Transverse colon (tissue), 4 donors: ENCODE results near the gene FBXO41. TPM values are rescaled to one million over a fixed set of nuclear protein-coding genes. Genes with fewer than 3 reads are reported as not detected.

Experiments used
- DNase-seq: peaks from one replicate; pipeline ENCODE4 v3.0.0-alpha.2; 2019
- H3K27ac ChIP-seq, 4 donors: fragments of 200-600 bp; sonication (generic); 2 replicates each; pipeline ENCODE4 v1.5.1; 2016 to 2018; ENCODE audit warnings: inconsistent platforms in 4 of 4
- H3K27me3 ChIP-seq: fragments of 200-600 bp; sonication (generic); 2 replicates; pipeline ENCODE4 v1.5.1; 2017; ENCODE audit warnings: inconsistent platforms
- H3K36me3 ChIP-seq, 4 donors: fragments of 200-600 bp; sonication (generic); 2 replicates each; pipeline ENCODE4 v1.5.1; 2017 to 2019; ENCODE audit warnings: inconsistent platforms in 4 of 4
- H3K4me1 ChIP-seq, 4 donors: fragments of 200-600 bp; sonication (generic); 2 replicates each; pipeline ENCODE4 v1.5.1; 2017 to 2020; ENCODE audit warnings: inconsistent platforms in 4 of 4
- H3K4me3 ChIP-seq, 4 donors: fragments of 200-600 bp; sonication (generic); 1 replicate in 1 of 4; 2 replicates in 3 of 4; pipeline versions ENCODE4 v1.5.1 to v1.6.1; 2017 to 2019; ENCODE audit warnings: inconsistent platforms in 4 of 4
- H3K9me3 ChIP-seq, 2 donors: fragments of 200-600 bp; sonication (generic); 2 replicates each; pipeline ENCODE4 v1.5.1; 2017 to 2019; ENCODE audit warnings: inconsistent platforms in 2 of 2
- CTCF ChIP-seq, 5 experiments: fragments of 200-600 bp in 3 of 5; fragments of 450-650 bp in 2 of 5; sonication (generic) in 3 of 5; IDR thresholded peaks; 1 replicate in 2 of 5; 2 replicates in 3 of 5; pipeline ENCODE4 v1.5.1; 2016 to 2017; ENCODE audit warnings: antibody characterized with exemption in 5 of 5, inconsistent platforms in 3 of 5, mild to moderate bottlenecking in 2 of 5, moderate library complexity in 1 of 5
- EP300 ChIP-seq: sonication (generic); formaldehyde crosslinking; IDR thresholded peaks from one replicate; pipeline ENCODE4 v1.6.1; 2017; ENCODE audit warnings: antibody characterized with exemption, low read depth
- POLR2A ChIP-seq: fragments of 450-650 bp; IDR thresholded peaks from one replicate; pipeline ENCODE4 v1.6.1; 2016; ENCODE audit warnings: antibody characterized with exemption, mild to moderate bottlenecking, moderate library complexity
- POLR2AphosphoS5 ChIP-seq, 3 donors: sonication (generic); formaldehyde crosslinking; IDR thresholded peaks; one replicate each; pipeline ENCODE4 v1.6.1; 2016; ENCODE audit warnings: antibody characterized with exemption in 3 of 3
- WGBS, 2 donors: methylation state at CpG; one replicate each; pipeline ENCODE4 v1.1.5; 2018; ENCODE audit warnings: low coverage in 1 of 2; 5-methylcytosine and 5-hydroxymethylcytosine counted together
- in situ Hi-C, 4 donors: fragments of 200-750 bp; cut with MboI; loops; one replicate each; pipeline versions ENCODE4 v1.15.0 to v1.15.1; 2017; ENCODE audit warnings: low sequenced_read_pairs in 3 of 4, low pct_ligation_motif_present in 1 of 4, low pct_unique_long_range_greater_than_20kb in 1 of 4
- intact Hi-C: fragments of 100-400 bp; cut with DNase I; formaldehyde crosslinking; loops from one replicate; pipeline ENCODE4 v1.15.1; 2023; ENCODE audit warnings: low total_unique reads
- total RNA-seq, 4 donors: library from RNA; depleted of rRNA; stranded (reverse); fragments of >200 nt; gene quantifications; one replicate each; pipeline ENCODE4 v1.1.0, GENCODE V29; 2016

The FBXO41 gene
- total RNA-seq, 4 donors from 2014 or later = 1.4 to 10.0 (median 5.7) TPM

GRCh38 chr2:73256618-73256922 is 27.7 kb downstream of the FBXO41 start:
- H3K27me3 ChIP-seq = no peaks in the 10 kb centered on the region
- peaks cover 0 to 10% (median 3%) of the 10 kb centered on the region in 4 donors for H3K36me3 ChIP-seq
- DNase-seq = no peak
- 94% methylated on average over 1 of the region's 1 CpG; no CpG with 5 or more reads in 1 of the 2 donors for WGBS, 2 donors
- H3K9me3 ChIP-seq = no peaks in the 10 kb centered on the region
- in situ Hi-C loops (no loop called here), intact Hi-C loops (no loop called here)
- TF ChIP-seq EP300 (no peak), POLR2A (no peak), POLR2AphosphoS5 (IDR thresholded peaks at IDR 0.05) (no peak), CTCF (IDR thresholded peaks at IDR 0.05) (no peak)
- H3K27ac ChIP-seq = no peak overlapping the region
- H3K4me3 ChIP-seq = no peak overlapping the region
- H3K4me1 ChIP-seq = no peaks in the 10 kb centered on the region

GRCh38 chr2:73255907-73256617 is 28.2 kb downstream of the FBXO41 start:
- WGBS, 2 donors = 68% methylated on average over 5 of the region's 5 CpGs; no CpG with 5 or more reads in 1 of the 2 donors
- in situ Hi-C loops = no loop called here
- Histone ChIP-seq H3K9me3 (no peaks in the 10 kb centered on the region), H3K4me3 (no peak overlapping the region), H3K27ac (no peak overlapping the region), H3K36me3 (peaks cover 0 to 11% (median 4%) of the 10 kb centered on the region in 4 donors), H3K4me1 (no peaks in the 10 kb centered on the region), H3K27me3 (no peaks in the 10 kb centered on the region)
- intact Hi-C loops = no loop called here
- no peak for DNase-seq
- no peak for TF ChIP-seq POLR2AphosphoS5 (IDR thresholded peaks at IDR 0.05)
- TF ChIP-seq POLR2A = no peak
- TF ChIP-seq CTCF (IDR thresholded peaks at IDR 0.05) = no peak
- no peak for TF ChIP-seq EP300

GRCh38 chr2:73255007-73255644 is 29.2 kb downstream of the FBXO41 start:
- 74% methylated on average over 4 of the region's 4 CpGs; no CpG with 5 or more reads in 1 of the 2 donors for WGBS, 2 donors
- no peaks in the 10 kb centered on the region for H3K4me1 ChIP-seq
- no peaks in the 10 kb centered on the region for H3K9me3 ChIP-seq
- H3K27me3 ChIP-seq = no peaks in the 10 kb centered on the region
- no peak for TF ChIP-seq POLR2A
- no peak for TF ChIP-seq POLR2AphosphoS5 (IDR thresholded peaks at IDR 0.05)
- TF ChIP-seq CTCF (IDR thresholded peaks at IDR 0.05) = no peak
- TF ChIP-seq EP300 = no peak
- no peak overlapping the region for H3K27ac ChIP-seq
- intact Hi-C loops (no loop called here), in situ Hi-C loops (no loop called here)
- DNase-seq = no peak
- peaks cover 0 to 20% (median 8%) of the 10 kb centered on the region in 4 donors for H3K36me3 ChIP-seq
- H3K4me3 ChIP-seq = no peak overlapping the region

- in situ Hi-C loops = no loop called here
- DNase-seq = no peak
- Histone ChIP-seq H3K4me1 (no peaks in the 10 kb centered on the region), H3K27ac (no peak overlapping the region), H3K36me3 (peaks cover 0 to 26% (median 11%) of the 10 kb centered on the region in 4 donors), H3K27me3 (no peaks in the 10 kb centered on the region), H3K4me3 (no peak overlapping the region), H3K9me3 (no peaks in the 10 kb centered on the region)
- TF ChIP-seq CTCF (IDR thresholded peaks at IDR 0.05) (no peak), EP300 (no peak), POLR2A (no peak), POLR2AphosphoS5 (IDR thresholded peaks at IDR 0.05) (no peak)
- WGBS, 2 donors = 91 to 96% methylated on average over 4 to 7 of the region's 7 CpGs
- intact Hi-C loops = no loop called here
These were observed 29.8 kb downstream of the FBXO41 start for GRCh38 chr2:73254343-73255006.
